Immature natural killer cell (primary cell): ENCODE results near the gene MSLN. TPM values are rescaled to one million over a fixed set of nuclear protein-coding genes. Genes with fewer than 3 reads are reported as not detected.

Experiments
- DNase-seq, 3 donors: peaks; one replicate each; pipeline ENCODE4 v3.0.0; 2022; ENCODE audit warnings: mixed read lengths in 1 of 3
- H3K27ac Mint-ChIP-seq, 6 donors: one replicate each; pipeline ENCODE4 v1.8.0; 2020; ENCODE audit warnings: mixed read lengths in 6 of 6, mild to moderate bottlenecking in 5 of 6, inconsistent platforms in 4 of 6, moderate library complexity in 3 of 6
- H3K27me3 Mint-ChIP-seq, 3 donors: one replicate each; pipeline ENCODE4 v1.8.0; 2020 to 2021; ENCODE audit warnings: low read depth in 3 of 3, mild to moderate bottlenecking in 3 of 3, mixed read lengths in 3 of 3, moderate library complexity in 3 of 3, inconsistent platforms in 1 of 3
- H3K36me3 Mint-ChIP-seq, 3 donors: one replicate each; pipeline ENCODE4 v1.8.0; 2020; ENCODE audit warnings: mixed read lengths in 3 of 3, inconsistent platforms in 2 of 3, mild to moderate bottlenecking in 2 of 3
- H3K4me1 Mint-ChIP-seq, 2 donors: one replicate each; pipeline ENCODE4 v1.8.0; 2020; ENCODE audit warnings: inconsistent platforms in 2 of 2, mild to moderate bottlenecking in 2 of 2, mixed read lengths in 2 of 2, moderate library complexity in 1 of 2
- H3K4me3 Mint-ChIP-seq, 5 donors: one replicate each; pipeline ENCODE4 v1.8.0; 2020; ENCODE audit warnings: mild to moderate bottlenecking in 5 of 5, mixed read lengths in 5 of 5, inconsistent platforms in 3 of 5, moderate library complexity in 3 of 5
- H3K9me3 Mint-ChIP-seq, 6 donors: one replicate each; pipeline ENCODE4 v1.8.0; 2020; ENCODE audit warnings: mild to moderate bottlenecking in 6 of 6, mixed read lengths in 6 of 6, inconsistent platforms in 4 of 6, moderate library complexity in 3 of 6
- polyA plus RNA-seq, 3 donors: library from polyadenylated mRNA; unstranded; fragments of 300-500 nt; fragmentation: Illumina TruSeq; gene quantifications; one replicate each; pipeline ENCODE4 v1.2.3, GENCODE V29; 2021

The MSLN gene
- polyA plus RNA-seq, 3 donors from 2014 or later: not detected

DNA sequence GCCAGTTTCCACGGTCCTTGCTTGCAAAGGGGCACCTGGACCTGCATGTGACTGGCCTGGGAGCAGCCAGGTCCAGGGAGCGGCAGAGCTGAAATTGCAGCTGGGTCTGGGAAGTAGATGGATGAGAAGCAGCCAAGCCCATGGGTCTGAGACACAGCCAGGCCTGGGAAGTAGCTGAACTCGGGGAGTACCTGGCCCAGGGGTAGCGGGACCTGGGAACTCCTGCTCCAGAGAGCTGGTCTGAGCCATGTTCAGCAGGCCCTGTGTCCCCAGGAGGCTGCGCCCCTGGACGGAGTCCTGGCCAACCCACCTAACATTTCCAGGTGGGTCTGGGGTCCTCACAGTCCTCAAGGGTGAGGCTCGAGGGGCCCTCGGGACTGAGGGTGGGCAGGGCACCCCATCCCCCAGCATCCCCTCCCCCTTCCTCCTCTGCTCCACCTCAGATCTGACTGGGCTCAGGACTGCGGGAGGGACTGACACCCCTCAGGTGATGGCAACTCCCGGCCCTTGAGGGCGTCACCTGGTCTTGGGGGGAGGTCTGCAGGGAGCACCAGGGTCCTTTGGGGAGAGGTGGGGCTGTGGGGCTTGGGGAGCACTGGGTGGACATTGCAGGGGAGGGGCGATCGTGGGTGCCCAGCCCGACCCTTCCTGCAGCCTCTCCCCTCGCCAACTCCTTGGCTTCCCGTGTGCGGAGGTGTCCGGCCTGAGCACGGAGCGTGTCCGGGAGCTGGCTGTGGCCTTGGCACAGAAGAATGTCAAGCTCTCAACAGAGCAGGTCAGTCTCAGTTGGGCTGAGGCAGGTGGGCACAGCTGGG is 3.0 kb downstream of the MSLN start:
- Mint-ChIP-seq H3K4me3 (no peak overlapping the region), H3K36me3 (no peaks in the 10 kb centered on the region), H3K27me3 (no peaks in the 10 kb centered on the region), H3K9me3 (no peaks in the 10 kb centered on the region), H3K27ac (no peak overlapping the region), H3K4me1 (no peaks in the 10 kb centered on the region)
- no peak for DNase-seq

DNA sequence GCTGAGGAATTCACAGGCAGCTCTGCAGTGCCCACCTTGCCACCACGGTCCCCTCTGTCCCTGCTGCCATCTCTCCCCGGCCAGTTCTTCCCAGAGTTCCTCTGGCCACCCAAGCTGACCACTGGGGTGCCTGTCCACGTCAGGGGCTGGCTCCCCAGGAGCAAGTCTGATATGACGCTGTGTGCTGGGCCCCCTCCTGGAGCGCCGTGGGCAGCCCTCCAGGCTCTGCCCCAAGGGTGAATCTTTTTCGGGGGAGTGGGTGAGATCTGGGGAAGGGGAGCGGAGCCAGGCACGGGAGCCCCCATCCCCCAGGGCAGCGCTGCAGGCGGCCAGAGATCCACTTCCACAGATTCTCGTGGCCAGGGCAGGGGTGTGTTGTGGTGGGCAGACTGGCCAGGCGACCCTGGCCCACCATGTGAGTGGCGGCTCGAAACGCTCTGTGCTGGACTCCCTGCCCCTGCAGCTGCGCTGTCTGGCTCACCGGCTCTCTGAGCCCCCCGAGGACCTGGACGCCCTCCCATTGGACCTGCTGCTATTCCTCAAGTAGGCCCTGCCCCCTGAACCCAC is 3.7 kb downstream of the MSLN start:
- Mint-ChIP-seq H3K4me1 (no peaks in the 10 kb centered on the region), H3K4me3 (no peak overlapping the region), H3K36me3 (no peaks in the 10 kb centered on the region), H3K9me3 (no peaks in the 10 kb centered on the region), H3K27me3 (no peaks in the 10 kb centered on the region), H3K27ac (no peak overlapping the region)
- no peak for DNase-seq

DNA sequence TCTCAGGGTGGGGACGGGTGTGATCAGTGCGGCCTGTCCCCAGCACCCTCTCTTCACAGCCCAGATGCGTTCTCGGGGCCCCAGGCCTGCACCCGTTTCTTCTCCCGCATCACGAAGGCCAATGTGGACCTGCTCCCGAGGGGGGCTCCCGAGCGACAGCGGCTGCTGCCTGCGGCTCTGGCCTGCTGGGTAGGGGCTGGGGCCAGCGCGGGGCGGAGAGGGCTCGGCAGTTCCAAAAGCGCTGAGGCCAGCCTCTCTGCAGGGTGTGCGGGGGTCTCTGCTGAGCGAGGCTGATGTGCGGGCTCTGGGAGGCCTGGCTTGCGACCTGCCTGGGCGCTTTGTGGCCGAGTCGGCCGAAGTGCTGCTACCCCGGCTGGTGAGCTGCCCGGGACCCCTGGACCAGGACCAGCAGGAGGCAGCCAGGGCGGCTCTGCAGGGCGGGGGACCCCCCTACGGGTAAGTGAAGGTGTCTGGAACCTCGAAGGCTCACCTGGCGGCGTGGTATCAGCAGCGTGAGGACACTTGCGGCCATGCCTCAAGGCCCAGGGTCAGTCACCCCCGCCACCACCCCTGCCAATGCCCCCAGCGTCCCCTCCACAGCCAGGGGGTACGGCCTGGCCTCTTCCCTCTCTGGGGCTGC is 4.4 kb downstream of the MSLN start:
- Mint-ChIP-seq H3K4me3 (no peak overlapping the region), H3K27me3 (no peaks in the 10 kb centered on the region), H3K27ac (no peak overlapping the region), H3K4me1 (no peaks in the 10 kb centered on the region), H3K9me3 (no peaks in the 10 kb centered on the region), H3K36me3 (no peaks in the 10 kb centered on the region)
- DNase-seq: no peak

DNA sequence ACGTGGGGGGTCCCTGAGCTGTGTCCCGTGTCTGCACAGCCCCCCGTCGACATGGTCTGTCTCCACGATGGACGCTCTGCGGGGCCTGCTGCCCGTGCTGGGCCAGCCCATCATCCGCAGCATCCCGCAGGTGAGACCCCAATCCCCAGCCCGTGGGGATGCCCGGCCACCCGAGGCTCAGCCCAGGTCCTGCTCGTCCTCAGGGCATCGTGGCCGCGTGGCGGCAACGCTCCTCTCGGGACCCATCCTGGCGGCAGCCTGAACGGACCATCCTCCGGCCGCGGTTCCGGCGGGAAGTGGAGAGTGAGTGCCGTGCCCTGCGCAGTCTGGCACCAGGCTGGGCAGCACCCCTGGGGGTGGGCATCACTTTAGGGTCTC is 4.9 kb downstream of the MSLN start:
- H3K4me3 Mint-ChIP-seq: no peak overlapping the region
- H3K36me3 Mint-ChIP-seq: no peaks in the 10 kb centered on the region
- DNase-seq: no peak
- no peaks in the 10 kb centered on the region for H3K4me1 Mint-ChIP-seq
- no peaks in the 10 kb centered on the region for H3K9me3 Mint-ChIP-seq
- no peak overlapping the region for H3K27ac Mint-ChIP-seq
- no peaks in the 10 kb centered on the region for H3K27me3 Mint-ChIP-seq

DNA sequence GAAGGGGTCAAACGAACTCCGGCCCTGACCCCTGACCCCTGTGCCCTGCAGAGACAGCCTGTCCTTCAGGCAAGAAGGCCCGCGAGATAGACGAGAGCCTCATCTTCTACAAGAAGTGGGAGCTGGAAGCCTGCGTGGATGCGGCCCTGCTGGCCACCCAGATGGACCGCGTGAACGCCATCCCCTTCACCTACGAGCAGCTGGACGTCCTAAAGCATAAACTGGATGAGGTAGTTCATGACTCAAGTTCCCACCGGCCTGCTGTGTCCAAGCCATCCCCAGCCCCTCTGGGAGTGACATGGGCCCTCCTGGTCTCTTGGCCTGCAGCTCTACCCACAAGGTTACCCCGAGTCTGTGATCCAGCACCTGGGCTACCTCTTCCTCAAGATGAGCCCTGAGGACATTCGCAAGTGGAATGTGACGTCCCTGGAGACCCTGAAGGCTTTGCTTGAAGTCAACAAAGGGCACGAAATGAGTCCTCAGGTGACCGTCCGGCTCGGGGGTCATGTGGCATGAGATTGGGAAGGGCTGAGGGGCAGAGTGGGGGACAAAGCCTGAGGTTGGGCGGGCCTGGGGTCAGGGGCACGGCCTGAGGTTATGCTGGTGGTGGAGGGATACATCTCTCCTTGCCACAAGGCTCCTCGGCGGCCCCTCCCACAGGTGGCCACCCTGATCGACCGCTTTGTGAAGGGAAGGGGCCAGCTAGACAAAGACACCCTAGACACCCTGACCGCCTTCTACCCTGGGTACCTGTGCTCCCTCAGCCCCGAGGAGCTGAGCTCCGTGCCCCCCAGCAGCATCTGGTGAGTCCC is 5.7 kb downstream of the MSLN start:
- H3K36me3 Mint-ChIP-seq: no peaks in the 10 kb centered on the region
- H3K4me1 Mint-ChIP-seq: no peaks in the 10 kb centered on the region
- H3K27ac Mint-ChIP-seq: no peak overlapping the region
- DNase-seq: no peak
- H3K4me3 Mint-ChIP-seq: no peak overlapping the region
- no peaks in the 10 kb centered on the region for H3K27me3 Mint-ChIP-seq
- no peaks in the 10 kb centered on the region for H3K9me3 Mint-ChIP-seq

DNA sequence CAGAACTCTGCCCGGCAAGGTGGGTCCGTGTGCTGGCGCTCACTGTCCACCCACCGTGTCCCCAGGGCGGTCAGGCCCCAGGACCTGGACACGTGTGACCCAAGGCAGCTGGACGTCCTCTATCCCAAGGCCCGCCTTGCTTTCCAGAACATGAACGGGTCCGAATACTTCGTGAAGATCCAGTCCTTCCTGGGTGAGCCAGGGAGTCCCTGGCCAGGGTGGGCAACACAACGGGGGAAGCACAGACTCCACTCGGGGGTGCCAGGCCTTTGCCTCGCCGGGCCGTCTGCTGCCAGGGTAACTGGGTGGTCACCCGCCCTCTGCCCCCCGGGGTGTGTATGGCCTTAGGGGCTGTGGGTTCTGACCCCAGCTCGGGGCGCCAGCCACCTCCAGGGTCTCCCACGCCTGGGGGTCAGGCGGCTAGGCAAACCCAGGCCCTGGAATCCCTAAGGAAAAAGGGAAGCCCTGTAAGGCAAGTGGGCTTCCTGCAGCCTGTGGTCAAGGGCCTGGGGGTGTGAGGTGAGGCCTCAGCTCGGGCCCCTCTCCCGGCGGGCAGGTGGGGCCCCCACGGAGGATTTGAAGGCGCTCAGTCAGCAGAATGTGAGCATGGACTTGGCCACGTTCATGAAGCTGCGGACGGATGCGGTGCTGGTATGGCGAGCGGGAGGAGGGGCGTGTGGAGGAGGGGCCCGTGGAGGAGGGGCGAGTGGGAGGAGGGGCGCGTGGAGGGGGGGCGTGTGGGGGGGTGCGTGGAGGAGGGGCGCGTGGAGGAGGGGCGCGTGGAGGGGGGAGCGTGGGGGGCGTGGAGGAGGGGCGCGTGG is 6.5 kb downstream of the MSLN start:
- Mint-ChIP-seq H3K36me3 (no peaks in the 10 kb centered on the region), H3K9me3 (no peaks in the 10 kb centered on the region), H3K27me3 (peaks cover 0 to 2% (median 1%) of the 10 kb centered on the region in 3 donors), H3K4me3 (no peak overlapping the region), H3K27ac (no peak overlapping the region), H3K4me1 (no peaks in the 10 kb centered on the region)
- no peak for DNase-seq

DNA sequence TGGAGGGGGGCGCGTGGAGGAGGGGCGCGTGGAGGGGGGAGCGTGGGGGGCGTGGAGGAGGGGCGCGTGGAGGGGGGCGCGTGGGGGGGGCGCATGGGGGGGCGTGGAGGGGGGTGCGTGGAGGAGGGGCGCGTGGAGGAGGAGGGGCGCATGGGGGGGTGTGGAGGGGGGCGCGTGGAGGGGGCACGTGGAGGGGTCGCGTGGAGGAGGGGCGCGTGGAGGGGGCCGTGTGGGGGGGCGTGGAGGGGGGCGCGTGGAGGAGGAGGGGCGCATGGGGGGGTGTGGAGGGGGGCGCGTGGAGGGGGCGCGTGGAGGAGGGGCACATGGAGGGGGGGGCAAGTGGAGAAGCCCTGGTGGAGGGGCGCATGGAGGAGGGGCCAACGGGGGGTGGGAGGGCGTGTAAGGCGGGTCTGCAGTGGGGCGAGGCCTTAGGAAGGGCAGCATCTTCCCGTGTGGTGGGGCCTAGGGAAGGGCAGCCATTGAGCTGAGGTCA is 7.3 kb downstream of the MSLN start:
- Mint-ChIP-seq H3K4me3 (no peak overlapping the region), H3K27me3 (peaks cover 0 to 2% (median 1%) of the 10 kb centered on the region in 3 donors), H3K9me3 (no peaks in the 10 kb centered on the region), H3K4me1 (no peaks in the 10 kb centered on the region), H3K36me3 (no peaks in the 10 kb centered on the region), H3K27ac (no peak overlapping the region)
- no peak for DNase-seq

DNA sequence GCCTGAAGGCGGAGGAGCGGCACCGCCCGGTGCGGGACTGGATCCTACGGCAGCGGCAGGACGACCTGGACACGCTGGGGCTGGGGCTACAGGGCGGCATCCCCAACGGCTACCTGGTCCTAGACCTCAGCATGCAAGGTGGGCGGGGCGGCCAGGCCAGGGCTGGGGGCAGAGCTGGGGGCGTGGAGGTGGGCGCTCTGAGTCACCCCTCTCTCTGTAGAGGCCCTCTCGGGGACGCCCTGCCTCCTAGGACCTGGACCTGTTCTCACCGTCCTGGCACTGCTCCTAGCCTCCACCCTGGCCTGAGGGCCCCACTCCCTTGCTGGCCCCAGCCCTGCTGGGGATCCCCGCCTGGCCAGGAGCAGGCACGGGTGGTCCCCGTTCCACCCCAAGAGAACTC is 7.9 kb downstream of the MSLN start:
- H3K36me3 Mint-ChIP-seq: no peaks in the 10 kb centered on the region
- H3K27ac Mint-ChIP-seq: no peak overlapping the region
- no peaks in the 10 kb centered on the region for H3K9me3 Mint-ChIP-seq
- H3K27me3 Mint-ChIP-seq: peaks cover 0 to 2% (median 1%) of the 10 kb centered on the region in 3 donors
- H3K4me1 Mint-ChIP-seq: no peaks in the 10 kb centered on the region
- no peak for DNase-seq
- no peak overlapping the region for H3K4me3 Mint-ChIP-seq

DNA sequence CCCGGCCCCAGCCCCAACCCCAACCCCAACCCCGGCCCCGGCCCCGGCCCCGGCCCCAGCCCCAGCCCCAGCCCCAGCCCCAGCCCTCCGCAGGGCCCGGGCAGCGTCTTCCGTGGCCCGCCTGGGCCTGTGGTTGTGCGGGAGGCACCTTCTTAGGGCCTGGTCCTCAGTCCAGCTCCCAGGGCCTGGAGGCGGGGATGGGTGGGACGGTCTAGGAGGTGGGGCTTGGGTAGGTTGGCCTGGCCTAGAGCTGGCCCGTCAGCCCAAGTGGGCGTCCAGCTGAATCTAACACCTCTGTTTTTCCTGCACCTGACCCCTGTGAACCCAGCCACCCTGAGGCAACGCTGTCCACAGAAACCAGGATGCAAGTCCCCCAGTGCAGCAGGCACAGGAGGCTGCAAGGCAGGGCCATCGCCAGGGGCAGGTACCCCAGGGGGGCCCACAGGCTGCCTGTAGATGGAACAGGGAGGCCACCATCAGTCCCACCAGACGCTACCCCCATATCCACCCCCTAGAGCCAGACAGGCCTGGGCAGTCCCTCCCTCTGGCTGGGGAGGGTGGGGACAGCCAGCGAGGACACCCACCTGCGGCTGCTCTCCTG is 8.8 kb downstream of the MSLN start:
- H3K27ac Mint-ChIP-seq: no peak overlapping the region
- no peak for DNase-seq
- no peaks in the 10 kb centered on the region for H3K9me3 Mint-ChIP-seq
- no peaks in the 10 kb centered on the region for H3K36me3 Mint-ChIP-seq
- no peaks in the 10 kb centered on the region for H3K4me1 Mint-ChIP-seq
- peaks cover 0 to 2% (median 1%) of the 10 kb centered on the region in 3 donors for H3K27me3 Mint-ChIP-seq
- H3K4me3 Mint-ChIP-seq: no peak overlapping the region

DNA sequence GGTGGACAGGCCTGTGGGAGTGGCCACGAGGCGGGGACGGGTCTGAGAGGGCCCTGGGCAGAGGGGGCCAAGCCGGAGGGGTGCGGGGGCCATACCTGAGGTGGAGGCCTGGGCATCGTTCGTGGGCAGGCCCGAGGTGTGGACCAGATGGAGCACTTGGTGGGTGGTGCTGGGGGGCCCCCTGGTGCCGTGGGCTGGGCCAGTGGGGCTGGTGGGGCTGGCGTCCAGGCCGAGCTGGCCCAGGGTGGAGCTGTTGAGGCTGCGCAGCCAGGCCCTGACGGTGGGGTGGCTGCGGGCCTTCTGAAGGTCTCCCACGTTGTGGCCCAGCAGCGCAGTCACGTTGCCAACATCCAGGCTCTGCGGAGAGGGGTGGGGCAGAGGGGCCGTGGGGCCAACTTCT is 9.4 kb downstream of the MSLN start:
- no peak overlapping the region for H3K4me3 Mint-ChIP-seq
- H3K4me1 Mint-ChIP-seq: no peaks in the 10 kb centered on the region
- H3K36me3 Mint-ChIP-seq: no peaks in the 10 kb centered on the region
- peaks cover 0 to 2% (median 1%) of the 10 kb centered on the region in 3 donors for H3K27me3 Mint-ChIP-seq
- no peaks in the 10 kb centered on the region for H3K9me3 Mint-ChIP-seq
- H3K27ac Mint-ChIP-seq: no peak overlapping the region
- no peak for DNase-seq

DNA sequence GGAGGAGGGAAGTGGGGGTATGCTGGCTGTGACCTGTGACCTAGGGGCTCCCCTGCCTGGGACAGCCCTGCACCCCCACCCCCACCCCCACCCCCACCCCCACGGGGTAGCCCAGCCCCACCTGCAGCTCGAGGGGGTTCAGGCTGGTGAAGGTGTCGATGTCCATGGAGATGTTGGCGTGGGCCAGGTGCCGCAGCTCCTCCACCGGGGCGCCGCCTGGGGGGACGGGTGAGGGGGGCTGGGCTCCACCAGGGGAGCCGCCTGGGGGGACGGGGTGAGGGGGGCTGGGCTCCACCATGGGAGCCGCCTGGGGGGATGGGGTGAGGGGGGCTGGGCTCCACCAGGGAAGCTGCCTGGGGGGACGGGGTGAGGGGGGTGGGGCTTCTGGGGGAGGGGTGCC is 9.9 kb downstream of the MSLN start:
- DNase-seq: no peak
- H3K27me3 Mint-ChIP-seq: peaks cover 0 to 2% (median 1%) of the 10 kb centered on the region in 3 donors
- H3K36me3 Mint-ChIP-seq: no peaks in the 10 kb centered on the region
- H3K9me3 Mint-ChIP-seq: no peaks in the 10 kb centered on the region
- no peaks in the 10 kb centered on the region for H3K4me1 Mint-ChIP-seq
- no peak overlapping the region for H3K27ac Mint-ChIP-seq
- no peak overlapping the region for H3K4me3 Mint-ChIP-seq

DNA sequence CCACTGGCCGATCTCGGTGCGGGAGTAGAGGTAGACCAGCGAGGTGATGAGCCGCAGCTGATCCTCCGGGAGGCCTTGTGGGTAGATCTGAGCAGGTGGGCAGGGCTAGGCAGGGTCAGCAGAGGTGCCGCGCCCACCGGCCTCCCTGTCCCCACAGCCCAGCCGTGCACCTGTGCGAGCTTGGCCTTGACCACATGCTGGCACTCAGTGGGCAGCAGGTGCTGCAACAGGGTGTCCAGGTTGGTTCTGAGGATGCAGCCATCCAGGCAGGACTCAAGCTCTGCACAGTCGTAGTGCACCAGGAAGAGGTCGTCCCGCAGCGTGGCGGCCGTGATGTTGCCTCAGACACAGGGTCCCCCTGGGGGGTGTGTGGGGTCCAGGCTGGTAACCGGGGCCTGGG is 12.4 kb downstream of the MSLN start:
- no peaks in the 10 kb centered on the region for H3K9me3 Mint-ChIP-seq
- DNase-seq: no peak
- no peak overlapping the region for H3K27ac Mint-ChIP-seq
- no peaks in the 10 kb centered on the region for H3K36me3 Mint-ChIP-seq
- H3K4me1 Mint-ChIP-seq: no peaks in the 10 kb centered on the region
- peaks cover 0 to 3% (median 2%) of the 10 kb centered on the region in 3 donors for H3K27me3 Mint-ChIP-seq
- no peak overlapping the region for H3K4me3 Mint-ChIP-seq
